Islet of Langerhans (tissue), 1 donor: Measurements from ENCODE around the gene LRRC34.

Experiments used
- FAIRE-seq: peaks from one replicate; lab custom pipeline; 2011; peaks lifted over from hg19 to GRCh38; lab: Jason Lieb, UNC

The LRRC34 gene

GRCh38 chr3:169813757-169814517 lies 1.2 kb upstream of the LRRC34 start:
- FAIRE-seq, result no peak

GRCh38 chr3:169813278-169813677 lies 574 bp upstream of the LRRC34 start:
- no peak for FAIRE-seq

DNA sequence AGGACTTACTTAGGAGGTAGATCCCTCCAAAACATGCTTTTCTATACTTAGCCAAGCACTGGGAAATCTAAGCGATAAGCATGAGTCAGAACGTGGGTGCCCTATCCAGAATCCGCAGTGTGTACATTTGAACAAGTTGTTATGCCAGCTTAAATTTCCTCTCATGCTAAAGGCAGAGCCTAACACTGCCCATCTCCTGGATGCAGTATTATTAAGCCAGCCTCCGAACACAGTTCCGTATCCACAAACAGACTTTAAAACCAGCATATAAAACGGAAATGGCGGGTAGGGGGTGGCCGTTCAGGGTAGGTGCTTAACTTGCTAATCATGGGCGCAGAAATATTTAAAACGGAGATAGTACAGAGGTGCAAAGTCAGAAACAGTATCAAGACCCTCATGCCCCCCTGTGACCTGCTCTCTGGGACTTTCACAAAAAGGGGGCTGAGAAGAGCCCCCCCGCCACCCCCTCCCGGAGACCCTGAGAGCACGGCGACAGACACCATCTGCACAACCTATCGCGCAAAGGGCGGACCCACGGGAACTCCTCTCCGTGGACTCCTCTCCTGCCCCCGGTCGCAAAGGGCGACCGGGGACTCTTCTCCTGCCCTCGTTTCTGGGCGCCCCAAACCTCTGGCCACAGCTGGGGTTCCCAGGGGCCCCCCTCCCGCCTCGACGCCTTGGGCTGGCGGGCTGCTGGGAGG lies 923 bp downstream of the LRRC34 start:
- FAIRE-seq, result no peak

GRCh38 chr3:169809230-169809795 lies 3.4 kb downstream of the LRRC34 start:
- FAIRE-seq, result no peak

DNA sequence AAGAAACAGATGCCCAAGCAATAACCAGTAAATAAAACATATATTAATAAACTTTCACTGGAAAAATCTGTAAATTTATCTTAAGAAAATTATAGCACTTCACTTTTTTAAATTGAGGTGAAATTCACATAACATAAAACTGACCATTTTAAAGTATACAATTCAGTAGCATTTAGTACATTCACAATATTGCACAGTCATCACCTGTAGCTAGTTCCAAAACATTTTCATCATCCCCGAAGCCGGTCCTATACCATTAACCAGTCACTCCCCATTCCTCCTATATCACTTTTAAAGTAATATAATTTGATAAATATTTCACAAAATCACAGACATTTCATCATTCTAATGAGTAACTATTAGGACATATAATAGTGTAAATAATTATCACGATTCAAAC lies 8.0 kb downstream of the LRRC34 start:
- no peak for FAIRE-seq

DNA sequence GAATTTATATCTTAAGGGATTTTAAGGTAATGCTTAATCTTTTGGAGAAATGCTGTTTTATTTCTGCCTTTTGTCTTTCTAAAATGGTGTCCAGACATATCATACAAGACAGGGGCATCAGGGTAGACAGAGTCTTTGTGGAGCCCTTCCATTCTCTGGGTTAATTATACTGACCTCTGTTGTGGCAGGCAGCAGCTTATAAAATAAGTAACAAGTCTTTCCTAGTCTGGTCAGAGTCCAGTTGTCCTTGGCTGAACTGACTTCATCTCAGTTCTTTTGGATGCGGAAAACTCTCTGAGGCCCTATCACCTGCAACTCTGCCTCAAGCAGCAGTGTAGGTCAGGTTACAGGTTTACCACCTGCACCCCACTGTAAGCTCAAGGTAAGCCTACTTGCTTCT lies 20.3 kb downstream of the LRRC34 start:
- FAIRE-seq, result no peak

DNA sequence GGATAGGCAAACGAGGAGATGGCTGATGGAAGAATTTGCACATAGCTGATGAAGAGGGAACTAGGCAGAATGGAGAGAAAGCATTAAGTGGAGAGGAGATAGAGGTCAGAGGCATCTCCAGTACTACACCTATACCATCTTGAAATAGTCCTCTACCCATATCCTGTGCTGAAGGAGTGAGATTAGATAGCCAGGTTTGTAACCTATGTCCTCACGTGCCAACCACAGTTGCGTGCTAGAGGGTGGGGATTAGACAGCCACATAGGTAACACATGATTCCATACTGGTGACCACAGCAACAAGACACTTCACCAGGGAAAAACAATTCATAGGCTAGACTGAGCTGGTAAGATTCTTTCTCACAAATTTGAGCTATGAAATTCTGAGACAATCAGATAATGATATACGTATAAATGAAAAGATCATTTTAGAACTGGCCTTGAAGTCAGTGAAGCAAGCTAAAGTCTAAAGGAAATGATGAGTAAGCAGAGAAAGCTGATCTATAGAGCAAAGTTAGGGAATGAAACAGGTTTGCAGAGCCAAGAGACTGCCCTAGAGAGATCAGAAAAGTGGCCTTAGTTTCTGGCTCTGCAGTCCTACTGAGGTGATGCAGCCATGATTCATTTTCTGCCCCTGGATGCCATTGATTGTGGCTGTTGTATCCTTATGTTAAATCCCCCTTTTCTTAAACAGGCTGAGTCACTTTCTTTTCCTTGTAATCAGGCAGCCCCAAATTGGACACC lies 21.8 kb downstream of the LRRC34 start:
- FAIRE-seq, result no peak

DNA sequence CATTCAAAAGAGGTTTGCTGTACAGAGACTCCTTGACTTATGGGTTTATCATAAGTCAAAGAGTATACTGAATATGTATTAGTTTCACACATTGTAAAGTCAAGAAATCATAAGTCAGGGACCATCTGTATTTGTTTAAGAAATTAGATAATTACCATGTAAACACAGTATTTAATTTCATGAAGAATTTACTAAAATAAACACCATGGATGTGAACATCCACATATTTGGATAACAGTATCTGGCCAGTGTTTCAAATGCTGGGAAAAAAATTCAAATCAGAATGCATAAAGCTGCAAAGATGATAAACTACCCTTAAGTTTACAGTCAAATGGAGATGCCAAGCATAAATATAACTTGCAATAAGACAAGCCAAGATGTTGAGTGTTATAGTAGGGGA lies 22.5 kb downstream of the LRRC34 start:
- FAIRE-seq, result no peak

DNA sequence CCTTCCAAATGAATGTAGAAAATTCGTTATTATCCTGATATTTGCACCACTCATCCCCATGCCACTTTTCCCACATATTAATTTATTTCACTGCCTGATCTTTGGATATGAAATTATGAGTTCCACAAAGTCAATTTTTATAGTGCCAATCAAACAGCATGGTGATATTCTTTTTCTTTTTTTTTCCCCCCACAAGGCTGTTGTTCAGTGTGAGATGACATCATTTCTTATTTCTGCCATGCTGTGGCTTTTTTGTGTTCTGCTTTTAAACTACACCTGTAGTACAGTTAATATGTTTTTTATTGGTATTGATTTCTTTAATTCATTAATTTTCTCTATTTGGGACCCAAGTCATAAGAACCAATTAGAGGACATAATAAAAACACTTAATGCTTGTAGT lies 24.9 kb downstream of the LRRC34 start:
- FAIRE-seq, result no peak

GRCh38 chr3:169787120-169787519 lies 25.6 kb downstream of the LRRC34 start:
- no peak for FAIRE-seq

DNA sequence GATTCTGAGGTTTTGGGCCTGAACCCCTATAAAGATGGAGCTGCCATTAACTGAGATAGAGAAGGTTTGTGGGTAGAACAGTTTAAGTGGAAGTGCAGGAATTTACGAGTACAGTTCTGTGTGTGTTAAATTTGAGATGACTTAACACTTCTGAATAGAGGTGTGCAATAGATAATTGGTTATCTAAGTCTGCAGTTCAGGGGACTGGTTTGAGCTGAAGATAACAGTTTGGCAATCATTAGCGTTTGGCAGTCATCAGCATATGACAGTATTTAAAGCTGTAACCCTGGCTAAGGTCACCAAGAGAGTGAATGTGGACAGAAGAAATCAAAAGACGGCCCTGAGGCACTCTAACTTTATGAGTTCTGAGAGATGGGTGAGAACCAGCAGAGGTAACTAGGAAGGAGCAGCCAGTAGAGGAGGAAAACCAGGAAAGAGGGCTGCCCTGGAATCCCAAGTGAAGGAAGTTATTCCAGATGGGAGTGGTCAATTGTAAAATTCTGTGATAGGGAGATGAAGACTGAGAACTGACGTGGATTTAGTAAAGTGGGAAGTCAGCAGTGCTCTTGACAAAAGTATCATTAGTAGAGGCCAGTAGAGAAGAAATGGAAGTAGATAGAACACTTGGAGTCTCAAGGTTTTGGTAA lies 31.4 kb downstream of the LRRC34 start:
- FAIRE-seq, result no peak

DNA sequence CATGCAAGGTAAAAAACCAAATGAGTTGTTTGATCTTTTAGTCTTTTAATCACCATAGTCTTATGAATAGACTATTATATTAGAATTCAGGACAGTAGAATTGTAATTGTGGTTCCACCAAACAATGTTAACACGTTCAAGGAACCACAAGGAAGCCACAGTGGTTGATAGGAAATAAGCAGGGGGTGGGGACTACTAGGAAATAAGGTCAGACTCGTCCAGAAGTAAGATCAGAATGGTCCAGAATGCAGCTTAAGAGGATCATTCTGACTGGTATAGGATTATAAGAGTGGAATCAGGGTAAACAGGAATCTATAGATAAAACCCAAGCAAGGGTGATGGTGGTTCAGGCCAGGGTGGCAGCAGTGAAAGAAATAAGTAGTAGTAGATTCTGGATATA lies 32.0 kb downstream of the LRRC34 start:
- FAIRE-seq, result no peak

GRCh38 chr3:169777822-169778221 lies 34.9 kb downstream of the LRRC34 start:
- FAIRE-seq, result no peak

DNA sequence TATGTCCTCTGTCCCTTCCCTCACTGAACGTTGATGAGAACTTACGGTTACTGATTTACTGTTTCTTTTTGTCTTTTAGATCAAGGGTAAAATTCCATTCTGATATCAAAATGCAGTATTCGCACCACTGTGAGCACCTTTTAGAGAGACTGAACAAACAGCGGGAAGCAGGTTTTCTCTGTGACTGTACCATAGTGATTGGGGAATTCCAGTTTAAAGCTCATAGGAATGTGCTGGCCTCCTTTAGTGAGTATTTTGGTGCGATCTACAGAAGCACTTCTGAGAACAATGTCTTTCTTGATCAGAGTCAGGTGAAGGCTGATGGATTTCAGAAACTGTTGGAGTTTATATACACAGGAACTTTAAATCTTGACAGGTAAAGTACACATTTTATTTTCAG lies 38.5 kb downstream of the LRRC34 start:
- no peak for FAIRE-seq

- peak; percentile 41 for FAIRE-seq
Observed at GRCh38 chr3:169772897-169773816, 39.5 kb downstream of the LRRC34 start, which contains the start of gene MYNN. Gene MYNN, plus strand, starts transcription at chr3:169773396. Its CDS starts 900 bp downstream, at chr3:169774296.

GRCh38 chr3:169772305-169772896 lies 40.3 kb downstream of the LRRC34 start:
- FAIRE-seq, result peak; percentile 77

GRCh38 chr3:169771497-169772304 lies 41.0 kb downstream of the LRRC34 start:
- FAIRE-seq, result peak; percentile 88

GRCh38 chr3:169769287-169770181 lies 43.2 kb downstream of the LRRC34 start, which contains the start of gene ACTRT3:
Gene ACTRT3, minus strand, starts transcription at chr3:169769561. Its CDS starts 41 bp downstream, at chr3:169769520.
- peak; percentile 53 for FAIRE-seq
